HepG2 (cell line): ENCODE measurements around the gene TPX2. TPM values are rescaled to one million over a fixed set of nuclear protein-coding genes. Genes with fewer than 3 reads are reported as not detected.

ENCODE experiments used
- ATAC-seq: fragments of 200-7000 bp; cut with Tn5 transposase; 3 replicates; pipeline ENCODE4 v1.9.1; 2020; ENCODE audit warnings: mild to moderate bottlenecking, moderate library complexity
- BruUV-seq: library from RNA; stranded (reverse); fragments of 400-500 nt; replicated peaks from 2 replicates; lab custom pipeline; 2021; lab: Mats Ljungman, UMichigan
- CTCF ChIA-PET: fragments of 300-600 bp; formaldehyde crosslinking; extraction: SDS; loops from one replicate; lab custom pipeline; 2021; ENCODE audit warnings: low total read pairs, inconsistent platforms, low intra/inter-chr PET ratio; lab: Yijun Ruan, JAX
- POLR2A ChIA-PET: fragments of 350-600 bp; sonication (Branson Sonifier 250); formaldehyde crosslinking; loops from one replicate; lab custom pipeline; 2020; ENCODE audit warnings: antibody characterized with exemption, inconsistent platforms; lab: Yijun Ruan, JAX
- DNase-seq: peaks from one replicate; pipeline ENCODE4 v3.0.0-alpha.2; 2015; ENCODE audit warnings: low spot score
- FAIRE-seq: peaks from 3 replicates; lab custom pipeline; 2011; peaks lifted over from hg19 to GRCh38; lab: Jason Lieb, UNC
- H2AFZ ChIP-seq: one replicate; pipeline ENCODE4 v1.6.1; 2011; ENCODE audit warnings: low read length, inconsistent platforms
- H3K27ac ChIP-seq: fragments of 300-600 bp; 3 replicates; pipeline ENCODE4 v1.8.0; 2011; ENCODE audit warnings: mixed run types, mild to moderate bottlenecking, mixed read lengths, low read length, inconsistent platforms; ENCODE audit not compliant: insufficient read depth; ENCODE audit errors: extremely low read length
- H3K27me3 ChIP-seq, 2 experiments: fragments of 200-600 bp in 1 of 2; 2 replicates in 1 of 2; 3 replicates in 1 of 2; pipeline versions ENCODE4 v1.6.0 to v1.8.0; 2011; ENCODE audit warnings: low read length in 2 of 2, mild to moderate bottlenecking in 2 of 2, moderate library complexity in 2 of 2, inconsistent platforms in 1 of 2; ENCODE audit not compliant: insufficient read depth in 2 of 2, control insufficient read depth in 1 of 2
- H3K36me3 ChIP-seq, 2 experiments: fragments of 200-600 bp in 1 of 2; replicated peaks in 1 of 2; 2 replicates in 1 of 2; 3 replicates in 1 of 2; pipeline versions ENCODE4 v1.5.1 to v1.8.0; 2011; ENCODE audit warnings: low read length in 2 of 2, inconsistent platforms in 1 of 2; ENCODE audit not compliant: insufficient read depth in 2 of 2, control insufficient read depth in 1 of 2
- H3K4me1 ChIP-seq: 2 replicates; pipeline ENCODE4 v1.5.1; 2012; ENCODE audit warnings: low read length, inconsistent platforms; ENCODE audit not compliant: insufficient read depth
- H3K4me2 ChIP-seq: 2 replicates; pipeline ENCODE4 v1.6.0; 2011; ENCODE audit warnings: low read depth, low read length, inconsistent platforms
- H3K4me3 ChIP-seq, 3 experiments: fragments of 200-600 bp in 1 of 3; sonication (generic), shearing (Covaris generic) in 1 of 3; replicated peaks in 1 of 3; 2 replicates each; pipeline ENCODE4 v1.5.1; 2011 to 2016; ENCODE audit warnings: low read length in 3 of 3, inconsistent platforms in 2 of 3, low read depth in 2 of 3, mild to moderate bottlenecking in 2 of 3, control low read depth in 1 of 3, mixed read lengths in 1 of 3; ENCODE audit not compliant: insufficient read depth in 1 of 3
- H3K79me2 ChIP-seq: one replicate; pipeline ENCODE4 v1.6.1; 2011; ENCODE audit warnings: low read length, inconsistent platforms; ENCODE audit not compliant: insufficient read depth
- H3K9ac ChIP-seq: 2 replicates; pipeline ENCODE4 v1.6.0; 2011; ENCODE audit warnings: mild to moderate bottlenecking, low read depth, low read length, inconsistent platforms; ENCODE audit not compliant: insufficient read depth
- H3K9me3 ChIP-seq: 2 replicates; pipeline ENCODE4 v1.5.1; 2012; ENCODE audit warnings: mild to moderate bottlenecking, low read length
- H4K20me1 ChIP-seq: 2 replicates; pipeline ENCODE4 v1.6.0; 2011; ENCODE audit warnings: inconsistent platforms, mild to moderate bottlenecking, low read length, moderate library complexity; ENCODE audit not compliant: insufficient read depth
- ATF7 ChIP-seq, 2 experiments: fragments of 450-650 bp in 1 of 2; sonication (generic) in 1 of 2; formaldehyde crosslinking in 1 of 2; IDR thresholded peaks; 2 replicates each; pipeline versions ENCODE4 v1.4.0 to v1.6.1; 2016 to 2020; ENCODE audit warnings: antibody characterized with exemption in 1 of 2, mild to moderate bottlenecking in 1 of 2, missing genetic modification reagents in 1 of 2
- HMGXB3 ChIP-seq: sonication (generic); formaldehyde crosslinking; IDR thresholded peaks from 2 replicates; pipeline ENCODE4 v1.4.0; 2020; ENCODE audit warnings: missing genetic modification reagents, borderline replicate concordance
- IRX3 ChIP-seq: sonication (generic); formaldehyde crosslinking; IDR thresholded peaks from 2 replicates; pipeline ENCODE4 v1.8.1; 2023; ENCODE audit warnings: mild to moderate bottlenecking, low read depth, missing genetic modification reagents, borderline replicate concordance
- MIXL1 ChIP-seq: IDR thresholded peaks from 2 replicates; pipeline ENCODE4 v1.6.1; 2016
- SIX1 ChIP-seq: sonication (generic); formaldehyde crosslinking; IDR thresholded peaks from 2 replicates; pipeline ENCODE4 v1.4.0; 2020; ENCODE audit warnings: missing genetic modification reagents, borderline replicate concordance
- TBP ChIP-seq: sonication (generic); formaldehyde crosslinking; IDR thresholded peaks from 2 replicates; pipeline ENCODE4 v1.5.0; 2020; ENCODE audit warnings: missing genetic modification reagents
- U2AF2 ChIP-seq: fragments of 200-400 bp; formaldehyde crosslinking; IDR thresholded peaks from 2 replicates; pipeline ENCODE4 v1.6.1; 2017; ENCODE audit warnings: low read depth, mild to moderate bottlenecking, low read length
- ZMYM3 ChIP-seq: sonication (generic); formaldehyde crosslinking; IDR thresholded peaks from 2 replicates; pipeline ENCODE4 v1.5.1; 2020; ENCODE audit warnings: mild to moderate bottlenecking, missing genetic modification reagents
- ZNF557 ChIP-seq: sonication (generic); formaldehyde crosslinking; IDR thresholded peaks from 2 replicates; pipeline ENCODE4 v1.4.0; 2020; ENCODE audit warnings: missing genetic modification reagents
- ZNF687 ChIP-seq: sonication (generic); formaldehyde crosslinking; IDR thresholded peaks from 2 replicates; pipeline ENCODE4 v1.5.1; 2020; ENCODE audit warnings: mild to moderate bottlenecking, missing genetic modification reagents, moderate library complexity
- ZNF75D ChIP-seq: sonication (generic); formaldehyde crosslinking; IDR thresholded peaks from 2 replicates; pipeline ENCODE4 v1.8.1; 2023; ENCODE audit warnings: missing genetic modification reagents, mild to moderate bottlenecking, borderline replicate concordance
- ZNF781 ChIP-seq: sonication (generic); formaldehyde crosslinking; IDR thresholded peaks from 2 replicates; pipeline ENCODE4 v1.5.1; 2020; ENCODE audit warnings: borderline replicate concordance, mild to moderate bottlenecking, missing genetic modification reagents; ENCODE audit errors: not compliant biosample characterization
- WGBS: methylation state at CpG from one replicate; pipeline ENCODE4 v1.1.6; 2017; ENCODE audit warnings: low lambda C conversion rate; 5-methylcytosine and 5-hydroxymethylcytosine counted together
- in situ Hi-C: cut with HindIII; loops from 2 replicates; pipeline ENCODE4 v1.10.0; 2017; ENCODE audit warnings: low pct_unique_long_range_greater_than_20kb; ENCODE audit not compliant: extremely low pct_ligation_motif_present
- intact Hi-C: fragments of 100-400 bp; cut with micrococcal nuclease; formaldehyde crosslinking; loops from one replicate; pipeline ENCODE4 v1.10.0; 2022; ENCODE audit not compliant: unreplicated experiment
- polyA plus RNA-seq, 8 experiments: library from polyadenylated mRNA; depleted of rRNA in 3 of 8; stranded (reverse) in 7 of 8; unstranded in 1 of 8; fragments of >200 nt; fragmentation: Illumina TruSeq in 4 of 8; extraction: Trizol in 4 of 8; gene quantifications; 2 replicates each; pipeline versions ENCODE4 v1.2.1 to v1.2.3, GENCODE V29; 2011 to 2016; ENCODE audit warnings: low read depth in 4 of 8, missing spikeins in 1 of 8, mixed read lengths in 1 of 8; ENCODE audit not compliant: insufficient read depth in 1 of 8
- total RNA-seq, 5 experiments: library from RNA; depleted of rRNA; stranded (reverse); fragments of >200 nt; fragmentation: Illumina TruSeq; extraction: Trizol; gene quantifications; 2 replicates each; pipeline ENCODE4 v1.2.3, GENCODE V29; 2016; ENCODE audit warnings: low read depth in 1 of 5

The TPX2 gene
- total and polyA plus RNA-seq, 2 of the 13 experiments (the other 11 are each of a cell fraction or from before 2014, with no cell fraction given) = 34.3 to 124 TPM

GRCh38 chr20:31818376-31818908 is 79.4 kb downstream of the TPX2 start (continued):
- TF ChIP-seq ZNF781 = no peak

- 0 out of 2 replicates have a peak, but pooled peaks cover 7% of the 10 kb centered on the region for H3K4me1 ChIP-seq
- H3K27ac ChIP-seq = no peak within 1 kb of the TSS
- no peaks in the 10 kb centered on the region for H3K79me2 ChIP-seq
- no peaks in the 10 kb centered on the region for H3K9me3 ChIP-seq
- in situ Hi-C loops = no loop called here
- H3K4me3 ChIP-seq = no peak within 1 kb of the TSS
- peaks cover 0 to 31% of the 10 kb centered on the region in 2 experiments; a peak in 4 of 5 replicates for H3K27me3 ChIP-seq
- BruUV-seq = no TSS peak
- H3K4me2 ChIP-seq = no peak within 1 kb of the TSS
- H4K20me1 ChIP-seq = no peaks in the 10 kb centered on the region
- H2AFZ ChIP-seq = no peak within 1 kb of the TSS
- ChIA-PET POLR2A (no interaction called here), CTCF (interaction anchor here (1.5 kb wide), 1 partner anchor 213 kb away, joined by 3 read pairs; no protein-coding TSS in a partner anchor)
- DNase-seq = no peak
- H3K36me3 ChIP-seq = no peaks in the 10 kb centered on the region
- intact Hi-C loops = no loop called here
- H3K9ac ChIP-seq = no peak within 1 kb of the TSS
- no peak for FAIRE-seq
- no peak for ATAC-seq
- no peak for TF ChIP-seq ZNF75D (CRISPR knock-in tag)
- no peak for TF ChIP-seq ATF7 (IDR thresholded peaks at IDR 0.05)
- no peak for TF ChIP-seq ATF7 (CRISPR knock-in tag; IDR thresholded peaks at IDR 0.05)
- 0 out of 2 replicates have a peak, but pooled peaks have one; percentile 48 for TF ChIP-seq ZMYM3
- no peak for TF ChIP-seq HMGXB3 (CRISPR knock-in tag)
- no peak for TF ChIP-seq ZNF557
- TF ChIP-seq U2AF2 = no peak
- TF ChIP-seq IRX3 (CRISPR knock-in tag) = no peak
- TF ChIP-seq SIX1 (CRISPR knock-in tag) = no peak
- 0 out of 2 replicates have a peak, but pooled peaks have one; percentile 15 for TF ChIP-seq ZNF687 (CRISPR knock-in tag)
- no peak for TF ChIP-seq TBP (CRISPR knock-in tag)
- no peak for TF ChIP-seq MIXL1 (CRISPR knock-in tag)
- 11% methylated on average over 16 of the region's 16 CpGs for WGBS
Observed at GRCh38 chr20:31819083-31819784, 80.1 kb downstream of the TPX2 start, which contains the start of gene MYLK2. Gene MYLK2 (plus strand): TSS chr20:31819356. CDS start chr20:31819581, 225 bp downstream.
